Glutamatergic neuron (in vitro differentiated cells): ENCODE data around the gene SPATA13. TPM values are rescaled to one million over a fixed set of nuclear protein-coding genes. Genes with fewer than 3 reads are reported as not detected.

ENCODE experiments used
- DNase-seq: peaks from one replicate; pipeline ENCODE4 v3.0.0; 2022
- H3K27ac Mint-ChIP-seq: one replicate; pipeline ENCODE4 v1.8.0; 2020; ENCODE audit warnings: mild to moderate bottlenecking, mixed read lengths, inconsistent platforms; ENCODE audit not compliant: unreplicated experiment
- H3K27me3 Mint-ChIP-seq: one replicate; pipeline ENCODE4 v1.8.0; 2020; ENCODE audit warnings: mild to moderate bottlenecking, moderate library complexity, mixed read lengths, inconsistent platforms; ENCODE audit not compliant: unreplicated experiment
- H3K36me3 Mint-ChIP-seq: one replicate; pipeline ENCODE4 v1.8.0; 2020; ENCODE audit warnings: mild to moderate bottlenecking, mixed read lengths, inconsistent platforms; ENCODE audit not compliant: unreplicated experiment
- H3K4me1 Mint-ChIP-seq: one replicate; pipeline ENCODE4 v1.8.0; 2020; ENCODE audit warnings: mild to moderate bottlenecking, low read depth, mixed read lengths, inconsistent platforms; ENCODE audit not compliant: unreplicated experiment
- H3K4me3 Mint-ChIP-seq: one replicate; pipeline ENCODE4 v1.8.0; 2020; ENCODE audit warnings: mild to moderate bottlenecking, mixed read lengths, inconsistent platforms; ENCODE audit not compliant: unreplicated experiment
- H3K9me3 Mint-ChIP-seq: one replicate; pipeline ENCODE4 v1.8.0; 2020; ENCODE audit warnings: mild to moderate bottlenecking, moderate library complexity, mixed read lengths, inconsistent platforms; ENCODE audit not compliant: unreplicated experiment
- total RNA-seq: library from RNA; stranded (reverse); fragmentation: NEBNext Ultra II Directional; extraction: Animal tissue kit (Norgen Biotek cat#: 25700); gene quantifications from one replicate; pipeline ENCODE4 v1.2.1, GENCODE V29; 2021; ENCODE audit not compliant: unreplicated experiment
- TF ChIP-seq, protein P1 (sequence below): fragments of 200-600 bp; sonication (generic); IDR thresholded peaks from one replicate; pipeline ENCODE4 v1.5.0; 2021; ENCODE audit not compliant: partially characterized antibody, unreplicated experiment

The SPATA13 gene
- total RNA-seq, 1 donor from 2014 or later, result 7.4 TPM

GRCh38 chr13:24138911-24139310, 21.6 kb upstream of the SPATA13 start:
- Mint-ChIP-seq H3K4me3 (no peak overlapping the region), H3K36me3 (no peaks in the 10 kb centered on the region), H3K27ac (no peak overlapping the region), H3K9me3 (peaks cover 1% of the 10 kb centered on the region), H3K27me3 (no peaks in the 10 kb centered on the region), H3K4me1 (peaks cover 4% of the 10 kb centered on the region)
- TF ChIP-seq, protein P1, sequence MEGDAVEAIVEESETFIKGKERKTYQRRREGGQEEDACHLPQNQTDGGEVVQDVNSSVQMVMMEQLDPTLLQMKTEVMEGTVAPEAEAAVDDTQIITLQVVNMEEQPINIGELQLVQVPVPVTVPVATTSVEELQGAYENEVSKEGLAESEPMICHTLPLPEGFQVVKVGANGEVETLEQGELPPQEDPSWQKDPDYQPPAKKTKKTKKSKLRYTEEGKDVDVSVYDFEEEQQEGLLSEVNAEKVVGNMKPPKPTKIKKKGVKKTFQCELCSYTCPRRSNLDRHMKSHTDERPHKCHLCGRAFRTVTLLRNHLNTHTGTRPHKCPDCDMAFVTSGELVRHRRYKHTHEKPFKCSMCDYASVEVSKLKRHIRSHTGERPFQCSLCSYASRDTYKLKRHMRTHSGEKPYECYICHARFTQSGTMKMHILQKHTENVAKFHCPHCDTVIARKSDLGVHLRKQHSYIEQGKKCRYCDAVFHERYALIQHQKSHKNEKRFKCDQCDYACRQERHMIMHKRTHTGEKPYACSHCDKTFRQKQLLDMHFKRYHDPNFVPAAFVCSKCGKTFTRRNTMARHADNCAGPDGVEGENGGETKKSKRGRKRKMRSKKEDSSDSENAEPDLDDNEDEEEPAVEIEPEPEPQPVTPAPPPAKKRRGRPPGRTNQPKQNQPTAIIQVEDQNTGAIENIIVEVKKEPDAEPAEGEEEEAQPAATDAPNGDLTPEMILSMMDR, result no peak
- no peak for DNase-seq

DNA sequence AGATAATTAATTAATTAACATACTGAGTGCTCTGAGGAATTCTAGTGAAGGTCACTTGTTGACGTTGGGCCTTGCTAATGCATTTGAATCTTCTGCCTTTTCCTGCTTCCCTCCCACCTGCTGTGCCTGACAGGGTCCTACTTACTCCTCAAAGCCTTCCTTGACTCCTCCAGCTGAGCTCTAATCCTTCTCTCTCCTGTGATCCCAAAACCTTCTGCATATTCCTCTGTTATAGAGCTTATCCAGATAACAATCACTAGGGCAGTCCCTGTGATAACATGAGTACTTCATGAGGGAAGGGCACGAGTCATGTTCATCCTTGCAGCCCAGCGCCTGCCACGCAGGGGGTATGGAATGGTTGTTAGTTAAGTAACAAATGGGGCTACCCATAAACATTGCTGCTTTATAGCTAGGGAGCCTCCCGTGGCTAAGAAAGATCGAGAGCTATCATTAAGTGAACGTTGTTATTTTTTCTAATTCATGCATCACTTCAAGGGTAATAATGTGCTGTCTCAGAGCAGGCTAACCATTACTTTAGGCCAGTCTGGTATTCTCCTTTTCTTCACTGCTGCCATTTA, 19.1 kb upstream of the SPATA13 start:
- Mint-ChIP-seq H3K27ac (no peak overlapping the region), H3K4me1 (no peaks in the 10 kb centered on the region)
- DNase-seq, result no peak

GRCh38 chr13:24142453-24142852, 18.1 kb upstream of the SPATA13 start:
- Mint-ChIP-seq H3K27ac (no peak overlapping the region), H3K4me1 (no peaks in the 10 kb centered on the region), H3K27me3 (no peaks in the 10 kb centered on the region), H3K36me3 (no peaks in the 10 kb centered on the region), H3K9me3 (peaks cover 2% of the 10 kb centered on the region), H3K4me3 (no peak overlapping the region)
- no peak for DNase-seq
- TF ChIP-seq, protein P1, result no peak

More for the DNA sequence above, 19.1 kb upstream of the SPATA13 start:
- TF ChIP-seq, protein P1, result no peak
- H3K36me3 Mint-ChIP-seq, result no peaks in the 10 kb centered on the region
- H3K27me3 Mint-ChIP-seq, result no peaks in the 10 kb centered on the region
- no peak overlapping the region for H3K4me3 Mint-ChIP-seq
- H3K9me3 Mint-ChIP-seq, result peaks cover 2% of the 10 kb centered on the region

DNA sequence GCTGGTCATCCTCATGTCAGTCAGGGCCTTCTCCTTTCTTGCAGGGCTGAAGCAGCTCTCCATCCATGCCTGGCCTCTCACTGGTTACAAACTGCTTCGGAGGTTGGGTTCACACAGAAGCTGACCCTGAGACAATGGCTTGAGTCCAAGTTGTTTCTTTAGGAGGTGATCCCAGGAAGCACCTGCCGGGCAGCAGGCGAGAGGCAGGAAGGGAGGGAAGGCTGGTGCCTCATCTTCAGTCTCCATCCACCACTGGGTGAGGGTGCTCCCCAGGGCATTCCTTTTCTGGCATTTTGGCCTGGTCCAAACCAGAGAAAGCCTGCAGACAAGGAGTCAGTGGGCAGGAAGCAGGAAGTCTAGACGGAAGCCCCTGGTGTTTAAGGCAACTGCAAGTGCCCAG, 17.6 kb upstream of the SPATA13 start:
- TF ChIP-seq, protein P1, result no peak
- H3K4me1 Mint-ChIP-seq, result no peaks in the 10 kb centered on the region
- H3K9me3 Mint-ChIP-seq, result peaks cover 2% of the 10 kb centered on the region
- H3K36me3 Mint-ChIP-seq, result no peaks in the 10 kb centered on the region
- H3K27ac Mint-ChIP-seq, result no peak overlapping the region
- no peaks in the 10 kb centered on the region for H3K27me3 Mint-ChIP-seq
- DNase-seq, result no peak
- H3K4me3 Mint-ChIP-seq, result no peak overlapping the region

GRCh38 chr13:24145240-24145639, 15.3 kb upstream of the SPATA13 start:
- Mint-ChIP-seq H3K4me3 (no peak overlapping the region), H3K36me3 (no peaks in the 10 kb centered on the region), H3K27ac (no peak overlapping the region), H3K4me1 (no peaks in the 10 kb centered on the region), H3K27me3 (no peaks in the 10 kb centered on the region), H3K9me3 (peaks cover 2% of the 10 kb centered on the region)
- TF ChIP-seq, protein P1, result no peak
- no peak for DNase-seq
